Panc1 (cell line): Measurements from ENCODE around the gene CRNKL1. TPM values are rescaled to one million over a fixed set of nuclear protein-coding genes. Genes with fewer than 3 reads are reported as not detected.
A peak's percentile ranks its signal among the peaks of the same experiment; 100 is the strongest.

Experiments
- ATAC-seq: fragments of 200-7000 bp; cut with Tn5 transposase; 2 replicates; pipeline ENCODE4 v1.9.1; 2020; ENCODE audit warnings: mild to moderate bottlenecking, moderate library complexity
- BruUV-seq: library from RNA; stranded (reverse); fragments of 400-500 nt; replicated peaks from 2 replicates; lab custom pipeline; 2021; lab: Mats Ljungman, UMichigan
- CTCF ChIA-PET: fragments of 300-600 bp; sonication (Branson Sonifier 250); formaldehyde crosslinking; loops from one replicate; lab custom pipeline; 2022; ENCODE audit warnings: antibody characterized with exemption; lab: Charles Lee
- POLR2A ChIA-PET: fragments of 300-600 bp; sonication (Branson Sonifier 250); formaldehyde crosslinking; loops from one replicate; lab custom pipeline; 2022; ENCODE audit warnings: antibody characterized with exemption; lab: Charles Lee
- DNase-seq: peaks from one replicate; pipeline ENCODE4 v3.0.0-alpha.2; 2010; ENCODE audit warnings: low read depth, low spot score
- H3K27ac ChIP-seq: 2 replicates; pipeline ENCODE4 v1.5.1; 2011; ENCODE audit warnings: mild to moderate bottlenecking, low read length, inconsistent platforms
- H3K27me3 ChIP-seq: fragments of 200-500 bp; sonication (Bioruptor generic); 2 replicates; pipeline ENCODE4 v1.6.0; 2014; ENCODE audit warnings: low read length, inconsistent platforms; ENCODE audit not compliant: control insufficient read depth, insufficient read depth
- H3K36me3 ChIP-seq: fragments of 200-500 bp; sonication (Bioruptor generic); 2 replicates; pipeline ENCODE4 v1.5.1; 2014; ENCODE audit warnings: inconsistent platforms, mild to moderate bottlenecking, low read length, moderate library complexity; ENCODE audit not compliant: control insufficient read depth, insufficient read depth
- H3K4me1 ChIP-seq: 2 replicates; pipeline ENCODE4 v1.5.1; 2011; ENCODE audit warnings: inconsistent platforms, mild to moderate bottlenecking, low read length, moderate library complexity; ENCODE audit not compliant: control insufficient read depth, insufficient read depth
- H3K4me3 ChIP-seq, 2 experiments: 2 replicates each; pipeline ENCODE4 v1.5.1; 2011 to 2012; ENCODE audit warnings: low read depth in 2 of 2, low read length in 2 of 2, mild to moderate bottlenecking in 2 of 2, inconsistent platforms in 1 of 2, moderate library complexity in 1 of 2
- H3K9me3 ChIP-seq: fragments of 200-500 bp; sonication (Bioruptor generic); 2 replicates; pipeline ENCODE4 v1.5.1; 2014; ENCODE audit warnings: low read depth, mild to moderate bottlenecking, inconsistent platforms, low read length, moderate library complexity; ENCODE audit not compliant: control insufficient read depth, insufficient read depth
- POLR2AphosphoS5 ChIP-seq: IDR thresholded peaks from 2 replicates; pipeline ENCODE4 v1.6.1; 2012; ENCODE audit warnings: mild to moderate bottlenecking, low read depth, low read length, moderate library complexity
- SIN3A ChIP-seq: IDR thresholded peaks from 2 replicates; pipeline ENCODE4 v1.6.1; 2012; ENCODE audit warnings: low read depth, mild to moderate bottlenecking, low read length, moderate library complexity, borderline replicate concordance; ENCODE audit not compliant: insufficient read depth
- TCF7L2 ChIP-seq: IDR thresholded peaks from 2 replicates; pipeline ENCODE4 v1.6.1; 2011; ENCODE audit warnings: mild to moderate bottlenecking, low read depth, low read length, inconsistent platforms
- in situ Hi-C: cut with HindIII; loops from 2 replicates; pipeline ENCODE4 v1.10.0; 2016; ENCODE audit warnings: low sequenced_read_pairs, low pct_unique_long_range_greater_than_20kb
- intact Hi-C: fragments of 100-400 bp; cut with micrococcal nuclease; formaldehyde crosslinking; loops from one replicate; pipeline ENCODE4 v1.10.0; 2022; ENCODE audit not compliant: unreplicated experiment
- total RNA-seq: library from RNA; stranded (reverse); gene quantifications from one replicate; pipeline ENCODE4 v1.2.1, GENCODE V29; 2021; ENCODE audit not compliant: unreplicated experiment
- TF ChIP-seq, protein P1 (sequence below), 2 experiments: IDR thresholded peaks; 2 replicates each; pipeline ENCODE4 v1.6.1; 2011 to 2012; ENCODE audit warnings: low read depth in 2 of 2, control low read depth in 1 of 2, low read length in 1 of 2, mild to moderate bottlenecking in 1 of 2, moderate library complexity in 1 of 2; ENCODE audit not compliant: insufficient read depth in 1 of 2
- TF ChIP-seq, protein P2 (sequence below): fragments of 450-650 bp; IDR thresholded peaks from 2 replicates; pipeline ENCODE4 v1.5.1; 2017; ENCODE audit warnings: mild to moderate bottlenecking

The CRNKL1 gene
- total RNA-seq, 1 experiment from 2014 or later = 16.4 TPM

DNA sequence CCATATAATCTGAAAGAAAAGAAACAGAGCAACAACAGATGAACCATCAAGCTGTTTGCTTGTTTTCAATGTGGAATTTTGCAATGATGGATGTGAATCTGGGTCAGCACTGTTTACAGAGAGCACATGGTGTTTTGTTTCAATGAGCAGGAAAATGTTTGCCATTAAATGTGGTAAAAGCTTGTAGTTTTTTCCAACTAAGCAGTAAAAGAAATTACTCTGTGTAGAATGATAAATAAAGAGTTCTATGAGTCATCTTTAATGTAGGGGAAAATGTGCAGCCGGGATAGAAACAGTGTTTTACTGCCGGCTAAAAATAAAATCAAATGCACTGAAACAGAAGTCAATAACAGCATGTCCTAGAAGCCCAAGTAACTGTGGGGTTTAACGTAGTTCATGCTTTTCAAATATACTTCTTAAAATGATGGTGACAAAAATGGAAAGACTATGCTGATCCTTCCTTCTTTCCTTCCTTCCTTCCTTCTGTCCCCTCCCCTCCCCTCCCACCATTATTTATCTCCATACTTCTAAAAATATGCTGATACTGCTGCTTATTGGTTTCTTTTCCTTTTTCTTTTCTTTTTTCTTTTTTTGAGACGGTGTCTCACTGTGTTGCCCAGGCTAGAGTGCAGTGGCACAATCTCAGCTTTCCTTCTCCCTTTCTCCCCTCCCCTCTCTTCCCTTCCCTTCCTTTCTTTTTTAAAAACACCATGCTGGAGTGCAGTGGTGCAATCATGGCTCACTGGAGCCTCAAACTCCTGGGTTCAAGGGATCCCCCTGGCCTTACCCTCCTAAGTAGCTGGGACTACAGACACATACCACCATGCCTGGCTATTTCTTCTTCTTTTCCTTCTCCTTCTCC is 41.4 kb downstream of the CRNKL1 start:
- DNase-seq = no peak
- intact Hi-C loops = no loop called here
- in situ Hi-C loops = no loop called here
- Histone ChIP-seq H3K27me3 (no peaks in the 10 kb centered on the region), H3K9me3 (no peaks in the 10 kb centered on the region), H3K36me3 (no peaks in the 10 kb centered on the region), H3K4me1 (peaks cover 14% of the 10 kb centered on the region), H3K4me3 (no peak overlapping the region), H3K27ac (no peak overlapping the region)
- POLR2A ChIA-PET = no interaction called here
- ATAC-seq = no peak
- TF ChIP-seq POLR2AphosphoS5 (no peak), TCF7L2 (no peak), SIN3A (no peak)
- TF ChIP-seq, protein P1, sequence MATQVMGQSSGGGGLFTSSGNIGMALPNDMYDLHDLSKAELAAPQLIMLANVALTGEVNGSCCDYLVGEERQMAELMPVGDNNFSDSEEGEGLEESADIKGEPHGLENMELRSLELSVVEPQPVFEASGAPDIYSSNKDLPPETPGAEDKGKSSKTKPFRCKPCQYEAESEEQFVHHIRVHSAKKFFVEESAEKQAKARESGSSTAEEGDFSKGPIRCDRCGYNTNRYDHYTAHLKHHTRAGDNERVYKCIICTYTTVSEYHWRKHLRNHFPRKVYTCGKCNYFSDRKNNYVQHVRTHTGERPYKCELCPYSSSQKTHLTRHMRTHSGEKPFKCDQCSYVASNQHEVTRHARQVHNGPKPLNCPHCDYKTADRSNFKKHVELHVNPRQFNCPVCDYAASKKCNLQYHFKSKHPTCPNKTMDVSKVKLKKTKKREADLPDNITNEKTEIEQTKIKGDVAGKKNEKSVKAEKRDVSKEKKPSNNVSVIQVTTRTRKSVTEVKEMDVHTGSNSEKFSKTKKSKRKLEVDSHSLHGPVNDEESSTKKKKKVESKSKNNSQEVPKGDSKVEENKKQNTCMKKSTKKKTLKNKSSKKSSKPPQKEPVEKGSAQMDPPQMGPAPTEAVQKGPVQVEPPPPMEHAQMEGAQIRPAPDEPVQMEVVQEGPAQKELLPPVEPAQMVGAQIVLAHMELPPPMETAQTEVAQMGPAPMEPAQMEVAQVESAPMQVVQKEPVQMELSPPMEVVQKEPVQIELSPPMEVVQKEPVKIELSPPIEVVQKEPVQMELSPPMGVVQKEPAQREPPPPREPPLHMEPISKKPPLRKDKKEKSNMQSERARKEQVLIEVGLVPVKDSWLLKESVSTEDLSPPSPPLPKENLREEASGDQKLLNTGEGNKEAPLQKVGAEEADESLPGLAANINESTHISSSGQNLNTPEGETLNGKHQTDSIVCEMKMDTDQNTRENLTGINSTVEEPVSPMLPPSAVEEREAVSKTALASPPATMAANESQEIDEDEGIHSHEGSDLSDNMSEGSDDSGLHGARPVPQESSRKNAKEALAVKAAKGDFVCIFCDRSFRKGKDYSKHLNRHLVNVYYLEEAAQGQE (IDR thresholded peaks at IDR 0.05; ENCODE audit: insufficient read depth in 1 of 2, low read depth in 2 of 2, low read length in 1 of 2) = no peak
- TF ChIP-seq, protein P2, sequence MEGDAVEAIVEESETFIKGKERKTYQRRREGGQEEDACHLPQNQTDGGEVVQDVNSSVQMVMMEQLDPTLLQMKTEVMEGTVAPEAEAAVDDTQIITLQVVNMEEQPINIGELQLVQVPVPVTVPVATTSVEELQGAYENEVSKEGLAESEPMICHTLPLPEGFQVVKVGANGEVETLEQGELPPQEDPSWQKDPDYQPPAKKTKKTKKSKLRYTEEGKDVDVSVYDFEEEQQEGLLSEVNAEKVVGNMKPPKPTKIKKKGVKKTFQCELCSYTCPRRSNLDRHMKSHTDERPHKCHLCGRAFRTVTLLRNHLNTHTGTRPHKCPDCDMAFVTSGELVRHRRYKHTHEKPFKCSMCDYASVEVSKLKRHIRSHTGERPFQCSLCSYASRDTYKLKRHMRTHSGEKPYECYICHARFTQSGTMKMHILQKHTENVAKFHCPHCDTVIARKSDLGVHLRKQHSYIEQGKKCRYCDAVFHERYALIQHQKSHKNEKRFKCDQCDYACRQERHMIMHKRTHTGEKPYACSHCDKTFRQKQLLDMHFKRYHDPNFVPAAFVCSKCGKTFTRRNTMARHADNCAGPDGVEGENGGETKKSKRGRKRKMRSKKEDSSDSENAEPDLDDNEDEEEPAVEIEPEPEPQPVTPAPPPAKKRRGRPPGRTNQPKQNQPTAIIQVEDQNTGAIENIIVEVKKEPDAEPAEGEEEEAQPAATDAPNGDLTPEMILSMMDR = no peak
- no TSS peak for BruUV-seq
- CTCF ChIA-PET = no interaction called here

- H3K27ac ChIP-seq = no peak overlapping the region
- no peaks in the 10 kb centered on the region for H3K9me3 ChIP-seq
- no TSS peak for BruUV-seq
- H3K4me1 ChIP-seq = peaks cover 8% of the 10 kb centered on the region
- CTCF ChIA-PET = no interaction called here
- intact Hi-C loops = no loop called here
- H3K4me3 ChIP-seq = no peak overlapping the region
- POLR2A ChIA-PET = no interaction called here
- no peaks in the 10 kb centered on the region for H3K36me3 ChIP-seq
- ATAC-seq (peak; percentile 42; the same call in 1 of the 2 replicates), DNase-seq (no peak)
- no peaks in the 10 kb centered on the region for H3K27me3 ChIP-seq
- TF ChIP-seq, protein P2 = no peak
- TF ChIP-seq, protein P1 (IDR thresholded peaks at IDR 0.05; ENCODE audit: insufficient read depth in 1 of 2, low read depth in 2 of 2, low read length in 1 of 2) = no peak
- TF ChIP-seq SIN3A = no peak
- no peak for TF ChIP-seq POLR2AphosphoS5
- no peak for TF ChIP-seq TCF7L2
- in situ Hi-C loops = no loop called here
Observed at GRCh38 chr20:20009784-20010253, 42.4 kb downstream of the CRNKL1 start.
